Mucosa of descending colon (tissue), 3 donors: ENCODE results near the gene THSD7A. TPM values are rescaled to one million over a fixed set of nuclear protein-coding genes. Genes with fewer than 3 reads are reported as not detected.

Source experiments
- ATAC-seq: fragments of 200-7000 bp; cut with Tn5 transposase; one replicate; pipeline ENCODE4 v1.9.1; 2020; ENCODE audit warnings: mild to moderate bottlenecking, moderate library complexity
- DNase-seq, 3 donors: peaks; one replicate each; pipeline ENCODE4 v3.0.0-alpha.2; 2020
- H3K36me3 ChIP-seq: fragments of 200-600 bp; one replicate; pipeline ENCODE4 v1.8.0; 2021; ENCODE audit warnings: low read depth, mild to moderate bottlenecking
- H3K4me1 ChIP-seq: fragments of 200-600 bp; one replicate; pipeline ENCODE4 v1.8.0; 2021; ENCODE audit warnings: low read depth, mild to moderate bottlenecking
- H3K4me3 ChIP-seq: fragments of 200-600 bp; one replicate; pipeline ENCODE4 v1.8.0; 2021; ENCODE audit warnings: mild to moderate bottlenecking
- H3K9me3 ChIP-seq: fragments of 200-600 bp; one replicate; pipeline ENCODE4 v1.8.0; 2021; ENCODE audit warnings: mild to moderate bottlenecking
- CTCF ChIP-seq: fragments of 200-600 bp; IDR thresholded peaks from one replicate; pipeline ENCODE4 v1.8.0; 2022; ENCODE audit warnings: antibody characterized with exemption, mild to moderate bottlenecking
- intact Hi-C, 2 donors: fragments of 100-400 bp; cut with DNase I in 1 of 2; cut with micrococcal nuclease in 1 of 2; formaldehyde crosslinking; loops; one replicate each; pipeline versions ENCODE4 v1.11.0 to v1.11.1; 2022; cut with DNase I, micrococcal nuclease
- total RNA-seq, 3 donors: library from RNA; stranded (reverse); fragmentation: NEBNext Ultra II Directional in 2 of 3; extraction: Animal tissue kit (Norgen Biotek cat#: 25700) in 2 of 3; gene quantifications; one replicate each; pipeline versions ENCODE4 v1.2.1 to v1.2.4, GENCODE V29; 2021 to 2023
- donor health status: DM: no; HTN: no; CAD: no; lungs with moderate emphysema.
- donor health status: DM: no; HTN: no; CAD: no.
- donor health status: DM: no; HTN: yes; CAD: no.

THSD7A gene
- total RNA-seq, 3 donors from 2014 or later: 1.0 to 5.4 (median 3.4) TPM

- TF ChIP-seq CTCF: no peak
- ATAC-seq (no peak), DNase-seq (no peak)
- Histone ChIP-seq H3K4me3 (no peak overlapping the region), H3K36me3 (no peaks in the 10 kb centered on the region), H3K4me1 (no peaks in the 10 kb centered on the region), H3K9me3 (no peaks in the 10 kb centered on the region)
- intact Hi-C loops: no loop called here
Measured at GRCh38 chr7:11492307-11492706, 339.7 kb downstream of the THSD7A start.

GRCh38 chr7:11491811-11492210, 340.2 kb downstream of the THSD7A start:
- TF ChIP-seq CTCF: no peak
- no peaks in the 10 kb centered on the region for H3K9me3 ChIP-seq
- ATAC-seq: no peak
- intact Hi-C loops: no loop called here
- H3K36me3 ChIP-seq: no peaks in the 10 kb centered on the region
- H3K4me3 ChIP-seq: no peak overlapping the region
- no peaks in the 10 kb centered on the region for H3K4me1 ChIP-seq
- DNase-seq: no peak

- intact Hi-C loops: no loop called here
- no peaks in the 10 kb centered on the region for H3K9me3 ChIP-seq
- no peak overlapping the region for H3K4me3 ChIP-seq
- no peak for TF ChIP-seq CTCF
- ATAC-seq: no peak
- DNase-seq: no peak
- no peaks in the 10 kb centered on the region for H3K4me1 ChIP-seq
- H3K36me3 ChIP-seq: no peaks in the 10 kb centered on the region
Measured at GRCh38 chr7:11489280-11489679, 342.7 kb downstream of the THSD7A start.

GRCh38 chr7:11486271-11486670, 345.7 kb downstream of the THSD7A start:
- H3K4me1 ChIP-seq: no peaks in the 10 kb centered on the region
- no peaks in the 10 kb centered on the region for H3K36me3 ChIP-seq
- no peak overlapping the region for H3K4me3 ChIP-seq
- intact Hi-C loops: no loop called here
- TF ChIP-seq CTCF: no peak
- ATAC-seq (no peak), DNase-seq (no peak)
- no peaks in the 10 kb centered on the region for H3K9me3 ChIP-seq

GRCh38 chr7:11485636-11486035, 346.4 kb downstream of the THSD7A start:
- TF ChIP-seq CTCF: no peak
- ATAC-seq: no peak
- no peak for DNase-seq
- no peaks in the 10 kb centered on the region for H3K9me3 ChIP-seq
- no peak overlapping the region for H3K4me3 ChIP-seq
- no peaks in the 10 kb centered on the region for H3K36me3 ChIP-seq
- H3K4me1 ChIP-seq: no peaks in the 10 kb centered on the region
- intact Hi-C loops: no loop called here

GRCh38 chr7:11480143-11480542, 351.9 kb downstream of the THSD7A start:
- TF ChIP-seq CTCF: no peak
- Histone ChIP-seq H3K9me3 (no peaks in the 10 kb centered on the region), H3K4me3 (no peak overlapping the region), H3K36me3 (no peaks in the 10 kb centered on the region), H3K4me1 (no peaks in the 10 kb centered on the region)
- DNase-seq (no peak), ATAC-seq (no peak)
- intact Hi-C loops: no loop called here
